Left renal pelvis (tissue), 4 donors: Measurements from ENCODE around the gene TLE3. TPM values are rescaled to one million over a fixed set of nuclear protein-coding genes. Genes with fewer than 3 reads are reported as not detected.
A peak's percentile ranks its signal among the peaks of the same experiment; 100 is the strongest.
"Not testable (repeated sequence)": the region's sequence is repeated elsewhere in the genome, so short reads cannot be mapped to it uniquely, and the experiment has no call there.

ENCODE experiments used
- DNase-seq, 4 donors: peaks; one replicate each; pipeline ENCODE4 v3.0.0-alpha.2; 2013; ENCODE audit warnings: low read depth in 4 of 4, low spot score in 3 of 4
- polyA plus RNA-seq, 4 donors: library from polyadenylated mRNA; unstranded; fragments of 120-200 nt; gene quantifications; one replicate each; pipeline ENCODE4 v1.2.1, GENCODE V29; 2013; ENCODE audit not compliant: insufficient read length in 4 of 4

TLE3 gene
- polyA plus RNA-seq, 4 donors, result 31.3 to 46.5 (median 44.7) TPM

- no peak for DNase-seq
Observed at GRCh38 chr15:70127288-70127746, 29.6 kb upstream of the TLE3 start.

DNA sequence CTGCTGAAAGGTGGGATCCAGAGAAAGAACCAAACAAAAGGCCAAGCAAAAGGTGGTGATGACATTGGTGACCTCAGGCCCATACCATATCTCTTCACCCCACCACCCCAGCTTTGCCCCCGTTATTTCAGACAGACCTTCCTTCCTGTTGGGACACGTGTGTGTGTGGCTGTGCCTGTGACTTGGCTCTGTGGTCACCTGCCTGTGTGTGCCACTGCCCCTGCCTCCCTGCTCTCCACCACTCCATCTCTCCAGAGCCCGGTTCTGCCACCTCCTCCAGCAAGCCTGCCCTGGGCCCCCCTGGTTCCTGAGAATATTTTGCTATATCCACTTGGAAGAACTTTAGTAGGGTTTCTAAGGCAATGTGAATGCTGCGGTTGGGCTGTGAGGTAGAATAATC is 28.6 kb upstream of the TLE3 start:
- no peak for DNase-seq

DNA sequence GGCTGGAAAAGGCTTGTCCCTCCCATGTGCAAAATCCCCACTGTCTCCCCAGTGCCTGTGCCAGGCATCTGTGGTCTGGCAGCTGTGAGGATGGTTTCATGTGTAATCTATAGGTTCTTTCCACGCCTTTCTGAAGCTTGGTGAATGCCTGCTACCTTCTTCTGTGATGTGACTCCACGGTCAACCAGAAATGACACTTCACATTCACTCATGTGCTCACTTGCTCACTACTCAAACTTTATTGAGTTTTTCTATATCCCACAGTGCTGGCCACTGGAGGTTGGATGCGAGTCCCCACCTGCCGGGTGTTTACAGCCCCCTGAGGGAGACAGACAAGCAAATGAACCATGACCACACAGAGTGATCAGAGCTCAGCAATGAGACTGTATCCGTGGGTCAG is 27.9 kb upstream of the TLE3 start:
- no peak for DNase-seq

DNA sequence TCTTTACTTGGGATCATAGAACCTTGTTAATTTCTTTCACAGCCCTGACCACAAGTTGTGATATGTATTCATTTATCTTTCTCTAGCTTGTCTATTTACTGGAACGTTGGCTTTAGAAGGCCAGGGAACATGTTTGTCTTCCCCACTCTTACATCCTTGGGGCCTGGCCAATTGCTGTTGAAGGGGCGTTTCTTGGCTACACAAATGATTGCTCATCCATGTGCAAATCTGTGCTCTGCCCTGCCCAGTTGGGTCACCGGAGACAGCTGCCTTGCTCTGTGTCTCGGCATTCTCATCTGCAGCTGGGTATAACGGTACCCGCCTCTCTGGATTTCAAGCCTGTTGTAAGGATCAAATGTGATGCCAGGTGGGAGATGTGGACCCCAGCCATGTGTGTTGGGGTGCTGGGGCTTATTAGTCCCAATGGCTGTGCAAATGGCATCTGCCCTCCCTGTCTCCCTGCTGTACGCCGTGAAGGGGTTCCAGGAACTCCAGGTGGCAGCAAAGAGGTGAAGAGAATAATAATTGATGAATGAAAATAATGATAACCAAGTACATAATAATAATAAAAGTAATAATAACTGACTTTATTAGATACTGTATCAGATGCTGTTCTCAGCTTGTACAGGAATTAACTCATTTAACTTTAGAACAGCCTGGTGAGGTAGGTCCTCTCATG is 24.0 kb upstream of the TLE3 start:
- no peak for DNase-seq

- DNase-seq, result no peak
Observed at GRCh38 chr15:70120958-70121623, 23.4 kb upstream of the TLE3 start.

- DNase-seq, result no peak
Observed at GRCh38 chr15:70119911-70120508, 22.3 kb upstream of the TLE3 start.

- no peak for DNase-seq
Observed at GRCh38 chr15:70118599-70118998, 20.9 kb upstream of the TLE3 start.

- no peak for DNase-seq
Observed at GRCh38 chr15:70116317-70116716, 18.6 kb upstream of the TLE3 start.

DNA sequence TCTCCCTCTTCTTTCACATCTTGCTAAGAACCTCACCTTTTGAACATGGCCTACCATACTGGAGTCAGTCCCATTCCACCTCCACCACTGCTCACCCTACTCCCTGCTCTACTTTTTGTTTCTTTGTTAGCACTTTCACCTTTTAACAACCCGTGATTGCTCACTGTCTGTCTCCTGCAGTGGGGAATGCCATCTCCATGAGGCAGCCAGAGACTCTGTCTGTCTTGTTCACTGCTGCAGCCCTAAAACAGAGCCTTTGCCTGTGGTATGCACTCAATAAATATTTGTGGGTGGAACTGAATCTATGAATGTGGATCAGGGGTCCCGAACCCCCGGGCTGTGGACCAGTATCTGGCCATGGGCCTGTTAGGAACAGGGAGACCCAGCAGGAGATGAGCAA is 16.5 kb upstream of the TLE3 start:
- DNase-seq, result no peak

DNA sequence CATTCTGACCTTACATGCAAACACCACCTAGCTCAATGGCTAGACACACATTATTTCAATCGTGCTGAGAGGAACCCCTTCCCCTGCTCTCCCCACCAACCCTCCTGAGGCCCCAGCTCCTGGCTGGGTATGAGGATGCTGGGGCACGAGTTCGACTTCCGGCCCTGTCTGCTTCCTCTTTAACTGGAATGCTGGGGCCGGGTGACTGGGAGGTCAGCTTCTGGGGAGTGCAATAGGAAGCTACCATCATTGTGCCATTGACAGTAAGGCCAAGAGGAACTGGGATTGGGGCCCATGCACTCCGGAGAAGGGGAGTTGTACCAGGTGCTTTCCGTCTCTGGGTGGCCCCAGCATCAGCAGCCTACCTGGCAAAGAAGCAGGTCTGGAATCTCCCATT is 15.6 kb upstream of the TLE3 start:
- DNase-seq, result no peak

GRCh38 chr15:70112572-70113303 is 15.0 kb upstream of the TLE3 start:
- not testable (repeated sequence) for DNase-seq

GRCh38 chr15:70112074-70112395 is 14.3 kb upstream of the TLE3 start:
- DNase-seq, result no peak

DNA sequence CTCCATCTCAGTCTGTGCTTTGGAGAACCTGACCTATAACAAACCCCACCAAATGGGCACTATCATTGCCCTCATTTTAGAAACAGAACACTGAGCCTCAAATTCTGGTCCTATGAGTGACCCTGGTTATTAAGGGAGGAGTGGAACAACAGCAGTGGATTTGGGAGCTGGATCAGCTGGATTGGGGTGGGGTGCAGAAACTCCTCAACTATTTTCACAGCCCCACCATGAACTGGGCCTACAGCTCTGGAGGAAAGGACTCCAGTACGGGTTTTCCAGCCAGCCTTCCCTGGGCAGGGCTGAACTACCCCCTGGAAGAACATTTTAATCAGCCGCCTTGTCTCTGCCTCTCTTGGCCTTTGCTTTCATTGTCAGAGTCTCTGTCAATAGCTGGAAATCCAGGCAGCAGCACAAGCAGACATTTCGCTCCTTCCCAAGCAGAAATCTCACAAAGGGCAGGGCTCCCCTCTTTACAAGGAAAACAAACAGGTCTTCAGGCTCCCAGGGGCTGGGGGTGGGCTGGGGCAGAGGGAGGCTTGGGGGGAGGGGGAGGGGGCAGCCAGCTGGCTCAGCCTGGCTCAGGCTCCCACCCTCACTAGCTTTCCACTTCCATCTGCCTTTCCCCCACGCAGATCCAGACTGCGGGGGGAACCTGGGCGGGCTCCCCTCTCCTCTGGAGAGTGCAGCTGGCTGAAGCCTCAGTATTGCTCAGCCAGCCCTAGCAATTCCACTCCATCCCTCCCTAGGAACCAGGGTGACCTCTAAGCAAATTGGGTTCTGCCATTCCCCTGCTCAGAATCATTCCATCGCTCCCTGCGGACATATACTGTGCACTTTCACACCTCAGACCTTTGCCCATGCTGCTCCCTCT is 13.7 kb upstream of the TLE3 start:
- DNase-seq, result peak in 1 of 4 donors; percentile 80

- no peak for DNase-seq
Observed at GRCh38 chr15:70109978-70110377, 12.3 kb upstream of the TLE3 start.

- DNase-seq, result no peak
Observed at GRCh38 chr15:70109531-70109930, 11.8 kb upstream of the TLE3 start.

- no peak for DNase-seq
Observed at GRCh38 chr15:70103880-70104626, 6.3 kb upstream of the TLE3 start.

DNA sequence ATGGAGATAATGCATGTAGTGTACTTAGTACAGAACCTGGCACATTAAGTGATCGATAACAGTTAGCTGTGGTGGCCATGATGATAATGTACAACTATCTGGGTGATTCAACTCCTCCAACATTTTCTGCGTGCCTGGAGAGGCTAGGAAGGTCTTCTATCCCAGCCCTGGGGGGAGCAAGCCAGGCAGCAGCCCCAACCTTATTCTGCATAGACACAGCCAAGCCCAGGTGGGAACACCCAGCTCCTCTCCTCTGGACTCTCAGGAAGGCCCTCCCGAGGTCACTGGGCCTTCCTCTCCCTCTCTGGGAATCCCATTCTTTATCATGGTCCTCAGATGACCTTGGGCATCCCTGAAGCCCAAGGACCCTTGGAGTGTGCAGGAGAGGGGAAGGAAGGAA is 5.1 kb upstream of the TLE3 start:
- DNase-seq, result no peak

DNA sequence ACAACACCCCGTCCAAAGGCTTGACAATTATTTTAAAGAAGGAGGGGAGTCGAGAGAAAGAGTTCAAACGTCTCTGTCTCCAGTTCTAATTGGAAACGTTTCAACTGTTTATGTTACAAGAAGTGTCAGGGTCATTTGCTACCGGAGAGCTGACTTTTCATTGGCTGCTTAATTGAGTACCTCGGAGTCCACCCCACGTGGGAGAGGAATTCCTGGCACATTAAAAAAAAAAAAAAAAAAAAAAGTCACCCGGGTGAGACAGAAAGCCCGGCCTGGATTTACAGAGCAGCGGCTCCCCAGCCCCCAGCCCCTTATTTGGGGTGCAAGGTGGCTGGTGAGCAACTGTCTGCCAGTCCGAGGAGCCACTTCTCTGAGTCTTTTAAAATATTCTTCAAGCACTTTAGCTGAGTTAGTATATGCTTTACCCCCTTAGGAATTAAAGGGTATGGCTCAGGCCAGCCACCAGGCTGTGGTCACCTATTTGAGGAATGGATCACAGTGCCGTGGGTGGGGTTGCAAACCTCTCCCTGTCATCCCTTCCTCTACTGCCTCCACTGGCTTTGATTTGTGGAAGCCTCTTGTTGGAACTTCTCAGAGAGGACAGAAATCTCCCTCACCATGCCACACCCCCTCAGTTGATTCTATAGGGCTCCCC is 3.9 kb upstream of the TLE3 start:
- DNase-seq, result peak; percentile 90 to 98 (median 94)
